ENCODE data around the gene CLMP. TPM values are rescaled to one million over a fixed set of nuclear protein-coding genes. Genes with fewer than 3 reads are reported as not detected.
"Not testable (repeated sequence)": the region's sequence is repeated elsewhere in the genome, so short reads cannot be mapped to it uniquely, and the experiment has no call there.

CLMP gene
- total RNA-seq, 2 donors from 2014 or later, result 0.41 to 0.54 TPM

- Mint-ChIP-seq H3K36me3 (no peaks in the 10 kb centered on the region), H3K9me3 (no peaks in the 10 kb centered on the region), H3K27ac (no peak overlapping the region)
- no peak for ATAC-seq
- no peak for DNase-seq (ENCODE audit: low spot score in 2 of 2)
Observed at GRCh38 chr11:123164732-123165450, 30.2 kb downstream of the CLMP start.

- no peak for DNase-seq (ENCODE audit: low spot score in 2 of 2)
- H3K27ac Mint-ChIP-seq, result no peak overlapping the region
- no peaks in the 10 kb centered on the region for H3K9me3 Mint-ChIP-seq
- ATAC-seq, result no peak
- H3K36me3 Mint-ChIP-seq, result no peaks in the 10 kb centered on the region
Observed at GRCh38 chr11:123163621-123164020, 31.4 kb downstream of the CLMP start.

- Mint-ChIP-seq H3K27ac (no peak overlapping the region), H3K36me3 (no peaks in the 10 kb centered on the region), H3K9me3 (no peaks in the 10 kb centered on the region)
- ATAC-seq (no peak), DNase-seq (ENCODE audit: low spot score in 2 of 2) (no peak)
Observed at GRCh38 chr11:123161376-123162030, 33.5 kb downstream of the CLMP start.

- DNase-seq (ENCODE audit: low spot score in 2 of 2), result no peak
Observed at GRCh38 chr11:123159183-123159857, 35.7 kb downstream of the CLMP start.

GRCh38 chr11:123158033-123159003 lies 36.7 kb downstream of the CLMP start:
- no peaks in the 10 kb centered on the region for H3K9me3 Mint-ChIP-seq
- ATAC-seq (no peak), DNase-seq (ENCODE audit: low spot score in 2 of 2) (no peak)
- no peak overlapping the region for H3K27ac Mint-ChIP-seq
- peaks cover 0 to 10% of the 10 kb centered on the region in 2 donors for H3K36me3 Mint-ChIP-seq

More at GRCh38 chr11:123159183-123159857, 35.7 kb downstream of the CLMP start:
- Mint-ChIP-seq H3K9me3 (no peaks in the 10 kb centered on the region), H3K36me3 (peaks cover 0 to 10% of the 10 kb centered on the region in 2 donors), H3K27ac (peak overlapping the region in 1 of 2 donors; percentile 81)
- ATAC-seq, result peak in 1 of 2 donors; percentile 37

GRCh38 chr11:123152951-123153350 lies 42.1 kb downstream of the CLMP start:
- ATAC-seq, result no peak
- H3K9me3 Mint-ChIP-seq, result no peaks in the 10 kb centered on the region
- H3K36me3 Mint-ChIP-seq, result peaks cover 0 to 10% of the 10 kb centered on the region in 2 donors
- no peak overlapping the region for H3K27ac Mint-ChIP-seq
- DNase-seq (ENCODE audit: low spot score in 2 of 2), result no peak

- H3K36me3 Mint-ChIP-seq; H3K9me3 Mint-ChIP-seq; DNase-seq (ENCODE audit: low spot score in 2 of 2); H3K27ac Mint-ChIP-seq; ATAC-seq: not testable (repeated sequence)
Observed at GRCh38 chr11:123152346-123152745, 42.7 kb downstream of the CLMP start.

GRCh38 chr11:123151796-123152195 lies 43.3 kb downstream of the CLMP start:
- ATAC-seq, result no peak
- Mint-ChIP-seq H3K9me3 (no peaks in the 10 kb centered on the region), H3K27ac (no peak overlapping the region), H3K36me3 (peaks cover 0 to 10% of the 10 kb centered on the region in 2 donors)
- no peak for DNase-seq (ENCODE audit: low spot score in 2 of 2)

GRCh38 chr11:123151366-123151765 lies 43.7 kb downstream of the CLMP start:
- Mint-ChIP-seq H3K36me3 (peaks cover 0 to 8% of the 10 kb centered on the region in 2 donors), H3K9me3 (no peaks in the 10 kb centered on the region), H3K27ac (no peak overlapping the region)
- DNase-seq (ENCODE audit: low spot score in 2 of 2) (no peak), ATAC-seq (no peak)

- no peaks in the 10 kb centered on the region for H3K9me3 Mint-ChIP-seq
- ATAC-seq, result no peak
Observed at GRCh38 chr11:123150882-123151281, 44.2 kb downstream of the CLMP start.

GRCh38 chr11:123148965-123149364 lies 46.1 kb downstream of the CLMP start:
- no peak for ATAC-seq
- Mint-ChIP-seq H3K36me3 (no peaks in the 10 kb centered on the region), H3K27ac (no peak overlapping the region), H3K9me3 (no peaks in the 10 kb centered on the region)
- no peak for DNase-seq (ENCODE audit: low spot score in 2 of 2)

More at GRCh38 chr11:123150882-123151281, 44.2 kb downstream of the CLMP start:
- H3K27ac Mint-ChIP-seq, result no peak overlapping the region
- no peak for DNase-seq (ENCODE audit: low spot score in 2 of 2)
- peaks cover 0 to 3% of the 10 kb centered on the region in 2 donors for H3K36me3 Mint-ChIP-seq

GRCh38 chr11:123145661-123146060 lies 49.4 kb downstream of the CLMP start:
- Mint-ChIP-seq H3K9me3 (no peaks in the 10 kb centered on the region), H3K27ac (no peak overlapping the region)
- no peak for ATAC-seq

GRCh38 chr11:123145220-123145619 lies 49.8 kb downstream of the CLMP start:
- Mint-ChIP-seq H3K9me3 (no peaks in the 10 kb centered on the region), H3K36me3 (no peaks in the 10 kb centered on the region), H3K27ac (no peak overlapping the region)
- DNase-seq (ENCODE audit: low spot score in 2 of 2), result no peak
- no peak for ATAC-seq

More at GRCh38 chr11:123145661-123146060, 49.4 kb downstream of the CLMP start:
- H3K36me3 Mint-ChIP-seq, result no peaks in the 10 kb centered on the region
- no peak for DNase-seq (ENCODE audit: low spot score in 2 of 2)

GRCh38 chr11:123144707-123145106 lies 50.3 kb downstream of the CLMP start:
- Mint-ChIP-seq H3K27ac (no peak overlapping the region), H3K9me3 (no peaks in the 10 kb centered on the region), H3K36me3 (no peaks in the 10 kb centered on the region)
- no peak for DNase-seq (ENCODE audit: low spot score in 2 of 2)
- no peak for ATAC-seq

- no peak for ATAC-seq
- Mint-ChIP-seq H3K36me3 (no peaks in the 10 kb centered on the region), H3K27ac (no peak overlapping the region), H3K9me3 (no peaks in the 10 kb centered on the region)
- DNase-seq (ENCODE audit: low spot score in 2 of 2), result no peak
Observed at GRCh38 chr11:123143921-123144320, 51.1 kb downstream of the CLMP start.

GRCh38 chr11:123143476-123143875 lies 51.6 kb downstream of the CLMP start:
- H3K27ac Mint-ChIP-seq, result no peak overlapping the region
- no peaks in the 10 kb centered on the region for H3K36me3 Mint-ChIP-seq
- no peaks in the 10 kb centered on the region for H3K9me3 Mint-ChIP-seq
- no peak for ATAC-seq
- no peak for DNase-seq (ENCODE audit: low spot score in 2 of 2)

Measured in activated naive CD4-positive, alpha-beta T cell treated with anti-CD3 and anti-CD28 coated beads, Interleukin-2, amount 50 U/mL, for 72 hours (primary cell).